PC-9 (cell line): ENCODE measurements around the gene UBXN11. TPM values are rescaled to one million over a fixed set of nuclear protein-coding genes. Genes with fewer than 3 reads are reported as not detected.

Source experiments
- BruUV-seq: library from RNA; stranded (reverse); fragments of 400-500 nt; replicated peaks from 2 replicates; lab custom pipeline; 2021; lab: Mats Ljungman, UMichigan
- CTCF ChIA-PET: fragments of 300-600 bp; sonication (Branson Sonifier 250); formaldehyde crosslinking; loops from one replicate; lab custom pipeline; 2022; ENCODE audit warnings: antibody characterized with exemption; lab: Charles Lee
- POLR2A ChIA-PET: fragments of 300-600 bp; sonication (Branson Sonifier 250); formaldehyde crosslinking; loops from one replicate; lab custom pipeline; 2022; ENCODE audit warnings: antibody characterized with exemption; ENCODE audit not compliant: unreplicated experiment; lab: Charles Lee
- DNase-seq, 2 experiments: peaks; one replicate each; pipeline versions ENCODE4 v3.0.0 to v3.0.0-alpha.2; 2015 to 2022; ENCODE audit warnings: mixed read lengths in 1 of 2
- H2AFZ ChIP-seq: fragments of 200-600 bp; sonication (generic); 2 replicates; pipeline ENCODE4 v1.8.1; 2017; ENCODE audit warnings: antibody characterized with exemption
- H3F3A ChIP-seq: fragments of 200-600 bp; sonication (generic); 2 replicates; pipeline ENCODE4 v1.8.1; 2017; ENCODE audit warnings: antibody characterized with exemption, mild to moderate bottlenecking, low read depth; ENCODE audit not compliant: insufficient read depth
- H3K27ac ChIP-seq: fragments of 200-600 bp; sonication (generic); 2 replicates; pipeline ENCODE4 v1.6.1; 2016; ENCODE audit warnings: mixed run types
- H3K27me3 ChIP-seq: fragments of 200-600 bp; sonication (generic); 2 replicates; pipeline ENCODE4 v1.6.1; 2016; ENCODE audit warnings: low read depth, mixed run types; ENCODE audit not compliant: insufficient read depth
- H3K36me3 ChIP-seq: fragments of 200-600 bp; sonication (generic); 2 replicates; pipeline ENCODE4 v1.6.1; 2016; ENCODE audit warnings: low read depth, mixed run types
- H3K4me1 ChIP-seq: fragments of 200-600 bp; sonication (generic); replicated peaks from 2 replicates; pipeline ENCODE4 v1.6.1; 2016; ENCODE audit warnings: mixed run types; ENCODE audit not compliant: insufficient read depth
- H3K4me2 ChIP-seq: fragments of 200-600 bp; sonication (generic); 2 replicates; pipeline ENCODE4 v1.6.1; 2017; ENCODE audit warnings: mixed run types
- H3K4me3 ChIP-seq: fragments of 200-600 bp; sonication (generic); 2 replicates; pipeline ENCODE4 v1.6.1; 2016; ENCODE audit warnings: mixed run types
- H3K79me2 ChIP-seq: fragments of 200-600 bp; sonication (generic); 2 replicates; pipeline ENCODE4 v1.6.1; 2017; ENCODE audit warnings: low read depth, mixed run types
- H3K9me2 ChIP-seq: fragments of 200-600 bp; sonication (generic); 2 replicates; pipeline ENCODE4 v1.8.1; 2017; ENCODE audit warnings: mild to moderate bottlenecking; ENCODE audit not compliant: insufficient read depth
- H3K9me3 ChIP-seq: fragments of 200-600 bp; sonication (generic); 2 replicates; pipeline ENCODE4 v1.8.1; 2016; ENCODE audit warnings: low read depth; ENCODE audit not compliant: insufficient read depth
- H4K20me1 ChIP-seq: fragments of 200-600 bp; sonication (generic); 2 replicates; pipeline ENCODE4 v1.8.1; 2017; ENCODE audit not compliant: insufficient read depth
- EZH2 ChIP-seq: fragments of 200-600 bp; sonication (generic); IDR thresholded peaks from 2 replicates; pipeline ENCODE4 v1.8.0; 2017; ENCODE audit warnings: antibody characterized with exemption, low read depth
- intact Hi-C: fragments of 100-400 bp; cut with micrococcal nuclease; formaldehyde crosslinking; loops from one replicate; pipeline ENCODE4 v1.10.0; 2022; ENCODE audit not compliant: unreplicated experiment
- total RNA-seq: library from RNA; stranded (reverse); gene quantifications from 2 replicates; pipeline ENCODE4 v1.2.3, GENCODE V29; 2021
- TF ChIP-seq, protein P1 (sequence below): fragments of 200-600 bp; sonication (generic); conservative IDR thresholded peaks from 2 replicates; pipeline ENCODE4 v1.6.1; 2017; ENCODE audit warnings: mixed run types, antibody characterized with exemption, mild to moderate bottlenecking, moderate library complexity

UBXN11 gene
- total RNA-seq, 1 experiment from 2014 or later: 57.2 TPM

- no TSS peak for BruUV-seq
- Histone ChIP-seq H3K79me2 (no peaks in the 10 kb centered on the region), H3K36me3 (no peaks in the 10 kb centered on the region), H2AFZ (no peak overlapping the region), H3K4me2 (no peak overlapping the region), H3K27me3 (no peaks in the 10 kb centered on the region), H4K20me1 (no peaks in the 10 kb centered on the region), H3F3A (no peaks in the 10 kb centered on the region), H3K4me3 (no peak overlapping the region), H3K27ac (no peak overlapping the region), H3K9me2 (no peaks in the 10 kb centered on the region), H3K9me3 (no peaks in the 10 kb centered on the region), H3K4me1 (no peaks in the 10 kb centered on the region)
- ChIA-PET POLR2A (no interaction called here), CTCF (interaction anchor here (1.0 to 1.6 kb wide), 2 partner anchors 11 to 45 kb away, joined by 3 read pairs; no protein-coding TSS in a partner anchor)
- DNase-seq: no peak
- intact Hi-C loops: loop anchor here (1.0 to 5.0 kb wide), 5 partner anchors 42 to 284 kb away; no protein-coding TSS in a partner anchor
- TF ChIP-seq, protein P1, sequence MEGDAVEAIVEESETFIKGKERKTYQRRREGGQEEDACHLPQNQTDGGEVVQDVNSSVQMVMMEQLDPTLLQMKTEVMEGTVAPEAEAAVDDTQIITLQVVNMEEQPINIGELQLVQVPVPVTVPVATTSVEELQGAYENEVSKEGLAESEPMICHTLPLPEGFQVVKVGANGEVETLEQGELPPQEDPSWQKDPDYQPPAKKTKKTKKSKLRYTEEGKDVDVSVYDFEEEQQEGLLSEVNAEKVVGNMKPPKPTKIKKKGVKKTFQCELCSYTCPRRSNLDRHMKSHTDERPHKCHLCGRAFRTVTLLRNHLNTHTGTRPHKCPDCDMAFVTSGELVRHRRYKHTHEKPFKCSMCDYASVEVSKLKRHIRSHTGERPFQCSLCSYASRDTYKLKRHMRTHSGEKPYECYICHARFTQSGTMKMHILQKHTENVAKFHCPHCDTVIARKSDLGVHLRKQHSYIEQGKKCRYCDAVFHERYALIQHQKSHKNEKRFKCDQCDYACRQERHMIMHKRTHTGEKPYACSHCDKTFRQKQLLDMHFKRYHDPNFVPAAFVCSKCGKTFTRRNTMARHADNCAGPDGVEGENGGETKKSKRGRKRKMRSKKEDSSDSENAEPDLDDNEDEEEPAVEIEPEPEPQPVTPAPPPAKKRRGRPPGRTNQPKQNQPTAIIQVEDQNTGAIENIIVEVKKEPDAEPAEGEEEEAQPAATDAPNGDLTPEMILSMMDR: no peak
- TF ChIP-seq EZH2: no peak
These were observed 14.5 kb upstream of the UBXN11 start for GRCh38 chr1:26320896-26321295.

DNA sequence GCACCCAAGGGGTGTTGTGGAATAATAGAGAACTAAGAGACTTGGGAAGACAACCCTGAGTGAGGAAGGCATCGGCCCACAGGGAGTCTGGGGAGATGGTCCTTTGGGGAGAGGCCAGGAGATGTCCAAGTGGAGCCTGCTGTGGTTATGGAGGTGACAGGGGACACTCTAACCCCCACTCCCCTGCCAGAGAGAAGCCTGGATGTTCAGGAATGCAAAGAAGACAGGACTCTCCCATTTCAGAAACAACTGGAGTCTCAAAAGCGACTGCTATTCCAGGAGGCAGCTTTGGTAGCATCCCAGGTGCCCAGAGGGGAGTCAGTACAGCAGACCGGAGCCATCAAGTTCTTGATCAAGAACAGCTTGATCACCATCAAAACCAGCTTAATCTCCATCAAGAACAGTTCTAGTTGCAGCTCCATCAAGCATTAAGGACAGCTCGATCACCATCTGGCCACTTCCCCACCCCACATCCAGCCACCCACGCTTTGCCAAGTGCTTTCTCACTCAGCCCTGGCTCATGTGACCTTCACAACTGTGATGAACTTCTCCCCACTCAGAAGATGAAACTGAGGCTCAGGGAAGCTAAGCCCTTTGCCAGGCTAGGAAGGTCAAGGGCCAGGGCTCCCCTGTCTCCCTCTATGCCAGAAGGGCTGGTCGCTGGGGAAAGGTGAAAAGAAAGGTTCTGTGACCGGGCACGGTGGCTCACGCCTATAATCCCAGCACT, 12.1 kb upstream of the UBXN11 start:
- CTCF ChIA-PET: no interaction called here

DNA sequence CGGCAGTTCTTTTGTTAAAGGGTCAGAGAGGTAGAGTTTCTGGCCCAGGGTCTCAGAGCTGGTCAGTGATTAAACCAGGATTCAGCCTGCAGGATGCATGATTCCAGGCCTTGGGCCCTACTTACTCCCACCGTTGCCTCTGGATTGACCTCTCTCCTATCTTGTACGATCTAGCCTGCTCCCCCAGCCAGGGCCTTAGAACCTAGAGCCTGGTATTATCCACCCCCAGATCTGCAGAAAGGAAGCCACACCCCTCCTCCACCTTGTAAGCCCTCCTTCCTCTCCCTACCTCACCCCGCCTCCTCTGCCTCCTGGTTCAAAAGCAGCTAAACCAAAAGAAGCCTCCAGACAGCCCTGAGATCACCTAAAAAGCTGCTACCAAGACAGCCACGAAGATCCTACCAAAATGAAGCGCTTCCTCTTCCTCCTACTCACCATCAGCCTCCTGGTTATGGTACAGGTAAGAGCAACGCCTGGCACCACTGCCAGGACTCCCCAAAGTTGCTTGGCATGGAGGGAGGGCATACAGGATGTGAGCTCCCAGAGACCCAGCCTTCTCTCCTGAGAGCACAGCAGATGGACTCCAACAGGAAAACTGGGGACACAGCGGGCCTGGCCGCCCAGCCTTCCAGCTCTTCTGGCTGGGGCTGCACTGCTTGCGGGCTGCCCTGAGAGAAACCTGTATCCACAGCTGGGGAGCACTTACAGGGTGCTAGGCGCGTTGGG, 11.3 kb upstream of the UBXN11 start, which contains the start of gene CD52:
Gene CD52, plus strand, starts transcription at position 347 of the 726 bp plus-strand sequence. Its CDS starts 60 bp downstream, at position 407.
- BruUV-seq: no TSS peak
- Histone ChIP-seq H3K36me3 (no peaks in the 10 kb centered on the region), H3K4me2 (no peak within 1 kb of the TSS), H3K4me1 (0 out of 2 replicates have a peak, but pooled peaks cover 5% of the 10 kb centered on the region), H4K20me1 (no peaks in the 10 kb centered on the region), H3K9me2 (no peaks in the 10 kb centered on the region), H3K27ac (no peak within 1 kb of the TSS), H3F3A (no peaks in the 10 kb centered on the region), H3K9me3 (no peaks in the 10 kb centered on the region), H3K79me2 (no peaks in the 10 kb centered on the region), H2AFZ (no peak within 1 kb of the TSS), H3K27me3 (no peaks in the 10 kb centered on the region), H3K4me3 (no peak within 1 kb of the TSS)
- ChIA-PET CTCF (no interaction called here), POLR2A (interaction anchor here (0.7 kb wide), 1 partner anchor 10 kb away, joined by 3 read pairs; no protein-coding TSS in a partner anchor)
- no peak for TF ChIP-seq EZH2
- TF ChIP-seq, protein P1: no peak
- DNase-seq: no peak
- intact Hi-C loops: no loop called here

More for the DNA sequence above, 12.1 kb upstream of the UBXN11 start:
- no peak for DNase-seq
- no peak overlapping the region for H3K4me2 ChIP-seq
- intact Hi-C loops: no loop called here
- H3K36me3 ChIP-seq: no peaks in the 10 kb centered on the region
- H3F3A ChIP-seq: no peaks in the 10 kb centered on the region
- H3K9me3 ChIP-seq: no peaks in the 10 kb centered on the region
- TF ChIP-seq, protein P1: no peak
- no peak for TF ChIP-seq EZH2
- no peaks in the 10 kb centered on the region for H4K20me1 ChIP-seq
- POLR2A ChIA-PET: interaction anchor here (0.7 kb wide), 1 partner anchor 11 kb away, joined by 3 read pairs; no protein-coding TSS in a partner anchor
- H3K27ac ChIP-seq: no peak overlapping the region
- no peak overlapping the region for H2AFZ ChIP-seq
- H3K9me2 ChIP-seq: no peaks in the 10 kb centered on the region
- no peaks in the 10 kb centered on the region for H3K79me2 ChIP-seq
- BruUV-seq: no TSS peak
- 0 out of 2 replicates have a peak, but pooled peaks cover 5% of the 10 kb centered on the region for H3K4me1 ChIP-seq
- no peaks in the 10 kb centered on the region for H3K27me3 ChIP-seq
- H3K4me3 ChIP-seq: no peak overlapping the region
